Stimulated activated CD4-positive, alpha-beta T cell treated with anti-CD3 and anti-CD28 coated beads, Interleukin-12 subunit alpha, Interleukin-12 subunit beta, amount 100 ng/mL, for 24 hours (primary cell): Measurements from ENCODE around the gene B3GLCT.
"Not testable (repeated sequence)": the region's sequence is repeated elsewhere in the genome, so short reads cannot be mapped to it uniquely, and the experiment has no call there.

Experiments
- DNase-seq, 2 experiments: peaks; one replicate each; pipeline ENCODE4 v3.0.0-alpha.2; 2020; ENCODE audit warnings: low read depth in 2 of 2

Gene B3GLCT

GRCh38 chr13:31184451-31184850, 15.3 kb upstream of the B3GLCT start:
- DNase-seq: no peak

- no peak for DNase-seq
These were observed 14.7 kb upstream of the B3GLCT start for GRCh38 chr13:31184981-31185645.

GRCh38 chr13:31191748-31192147, 8.0 kb upstream of the B3GLCT start:
- no peak for DNase-seq

GRCh38 chr13:31192306-31192705, 7.5 kb upstream of the B3GLCT start:
- DNase-seq: no peak

- DNase-seq: no peak
These were observed 4.2 kb upstream of the B3GLCT start for GRCh38 chr13:31195616-31196015.

- DNase-seq: no peak
These were observed 2.8 kb upstream of the B3GLCT start for GRCh38 chr13:31196992-31197391.

GRCh38 chr13:31198519-31198918, 1.3 kb upstream of the B3GLCT start:
- no peak for DNase-seq

GRCh38 chr13:31199527-31199848, 287 bp upstream of the B3GLCT start:
- DNase-seq: no peak

GRCh38 chr13:31200637-31200971, 829 bp downstream of the B3GLCT start:
- DNase-seq: peak; percentile 8 to 23

- DNase-seq: no peak
These were observed 1.7 kb downstream of the B3GLCT start for GRCh38 chr13:31201341-31202031.

- no peak for DNase-seq
These were observed 4.8 kb downstream of the B3GLCT start for GRCh38 chr13:31204592-31204991.

GRCh38 chr13:31207661-31208552, 8.1 kb downstream of the B3GLCT start:
- no peak for DNase-seq

GRCh38 chr13:31208559-31209122, 8.9 kb downstream of the B3GLCT start:
- DNase-seq: no peak

- no peak for DNase-seq
These were observed 9.5 kb downstream of the B3GLCT start for GRCh38 chr13:31209172-31209840.

GRCh38 chr13:31209841-31210210, 10.1 kb downstream of the B3GLCT start:
- no peak for DNase-seq

- DNase-seq: no peak
These were observed 14.0 kb downstream of the B3GLCT start for GRCh38 chr13:31213651-31214289.

- no peak for DNase-seq
These were observed 14.7 kb downstream of the B3GLCT start for GRCh38 chr13:31214435-31214834.

- DNase-seq: not testable (repeated sequence)
These were observed 17.1 kb downstream of the B3GLCT start for GRCh38 chr13:31216916-31217315.

- DNase-seq: no peak
These were observed 20.3 kb downstream of the B3GLCT start for GRCh38 chr13:31219909-31220598.

- no peak for DNase-seq
These were observed 21.3 kb downstream of the B3GLCT start for GRCh38 chr13:31221057-31221456.

GRCh38 chr13:31223215-31223614, 23.4 kb downstream of the B3GLCT start:
- DNase-seq: no peak
